H9 (cell line): ENCODE measurements around the gene ASB16. TPM values are rescaled to one million over a fixed set of nuclear protein-coding genes. Genes with fewer than 3 reads are reported as not detected.
A peak's percentile ranks its signal among the peaks of the same experiment; 100 is the strongest.
"Not testable (repeated sequence)": the region's sequence is repeated elsewhere in the genome, so short reads cannot be mapped to it uniquely, and the experiment has no call there.

Experiments
- DNase-seq: peaks from one replicate; pipeline ENCODE4 v3.0.0-alpha.2; 2017
- H2AFZ ChIP-seq: one replicate; pipeline ENCODE4 v1.6.1; 2013; ENCODE audit warnings: mild to moderate bottlenecking, low read length, control low read depth, moderate library complexity
- H2AK5ac ChIP-seq: 2 replicates; pipeline ENCODE4 v1.6.1; 2013; ENCODE audit warnings: low read length, control low read depth, mixed read lengths; ENCODE audit not compliant: insufficient read length
- H2BK120ac ChIP-seq: one replicate; pipeline ENCODE4 v1.6.1; 2013; ENCODE audit warnings: low read depth, mild to moderate bottlenecking, low read length, control low read depth, inconsistent platforms; ENCODE audit not compliant: poor library complexity, severe bottlenecking
- H2BK12ac ChIP-seq: 2 replicates; pipeline ENCODE4 v1.6.1; 2013; ENCODE audit warnings: low read length, control low read depth, mixed read lengths, low read depth; ENCODE audit not compliant: insufficient read length
- H2BK15ac ChIP-seq: 2 replicates; pipeline ENCODE4 v1.6.1; 2013; ENCODE audit warnings: low read depth, low read length, control low read depth
- H2BK20ac ChIP-seq: one replicate; pipeline ENCODE4 v1.6.1; 2013; ENCODE audit warnings: low read depth, mild to moderate bottlenecking, low read length, control low read depth, inconsistent platforms; ENCODE audit not compliant: poor library complexity, severe bottlenecking
- H2BK5ac ChIP-seq: 2 replicates; pipeline ENCODE4 v1.6.1; 2013; ENCODE audit warnings: low read length, control low read depth, mixed read lengths; ENCODE audit not compliant: insufficient read length
- H3K14ac ChIP-seq: 2 replicates; pipeline ENCODE4 v1.6.1; 2013; ENCODE audit warnings: low read length, control low read depth; ENCODE audit not compliant: insufficient read depth
- H3K18ac ChIP-seq: 2 replicates; pipeline ENCODE4 v1.6.1; 2013; ENCODE audit warnings: low read depth, mild to moderate bottlenecking, mixed read lengths, low read length, control low read depth; ENCODE audit not compliant: insufficient read length
- H3K23ac ChIP-seq: 2 replicates; pipeline ENCODE4 v1.6.1; 2013; ENCODE audit warnings: low read length, control low read depth, mixed read lengths, low read depth; ENCODE audit not compliant: insufficient read length
- H3K23me2 ChIP-seq: 2 replicates; pipeline ENCODE4 v1.6.1; 2013; ENCODE audit warnings: low read depth, mild to moderate bottlenecking, mixed read lengths, low read length, control low read depth; ENCODE audit not compliant: insufficient read length, poor library complexity, severe bottlenecking
- H3K27ac ChIP-seq: 2 replicates; pipeline ENCODE4 v1.5.1; 2013; ENCODE audit warnings: low read length, control low read depth, mixed read lengths, low read depth; ENCODE audit not compliant: insufficient read length
- H3K27me3 ChIP-seq: 2 replicates; pipeline ENCODE4 v1.6.1; 2013; ENCODE audit warnings: low read length, control low read depth, inconsistent platforms; ENCODE audit not compliant: insufficient read depth
- H3K4ac ChIP-seq: 2 replicates; pipeline ENCODE4 v1.6.1; 2013; ENCODE audit warnings: low read depth, mild to moderate bottlenecking, control low read depth, inconsistent platforms, low read length, moderate library complexity
- H3K4me1 ChIP-seq: 2 replicates; pipeline ENCODE4 v1.6.1; 2013; ENCODE audit warnings: low read length, control low read depth, inconsistent platforms; ENCODE audit not compliant: insufficient read depth
- H3K4me2 ChIP-seq: 2 replicates; pipeline ENCODE4 v1.6.1; 2013; ENCODE audit warnings: low read length, control low read depth, mixed read lengths; ENCODE audit not compliant: insufficient read length, insufficient read depth
- H3K56ac ChIP-seq: 2 replicates; pipeline ENCODE4 v1.6.1; 2013; ENCODE audit warnings: low read depth, mild to moderate bottlenecking, mixed read lengths, low read length, control low read depth; ENCODE audit not compliant: insufficient read length
- H3K79me1 ChIP-seq: 2 replicates; pipeline ENCODE4 v1.6.1; 2013; ENCODE audit warnings: low read depth, mild to moderate bottlenecking, moderate library complexity, low read length, control low read depth, inconsistent platforms; ENCODE audit not compliant: insufficient read depth, poor library complexity, severe bottlenecking
- H3K79me2 ChIP-seq: 2 replicates; pipeline ENCODE4 v1.6.1; 2013; ENCODE audit warnings: low read length, control low read depth, inconsistent platforms; ENCODE audit not compliant: insufficient read depth
- H3K9ac ChIP-seq: 2 replicates; pipeline ENCODE4 v1.6.1; 2013; ENCODE audit warnings: low read length, control low read depth, mixed read lengths; ENCODE audit not compliant: insufficient read length; ENCODE audit errors: extremely low read depth
- H3K9me3 ChIP-seq: one replicate; pipeline ENCODE4 v1.6.1; 2013; ENCODE audit warnings: low read depth, low read length, inconsistent platforms; ENCODE audit not compliant: control insufficient read depth
- H3T11ph ChIP-seq: one replicate; pipeline ENCODE4 v1.6.1; 2013; ENCODE audit warnings: mild to moderate bottlenecking, low read length, control low read depth, inconsistent platforms
- H4K20me1 ChIP-seq: one replicate; pipeline ENCODE4 v1.6.1; 2013; ENCODE audit not compliant: control insufficient read depth, insufficient read length, insufficient read depth
- H4K5ac ChIP-seq: 2 replicates; pipeline ENCODE4 v1.6.1; 2013; ENCODE audit warnings: low read depth, mild to moderate bottlenecking, mixed read lengths, low read length, control low read depth; ENCODE audit not compliant: insufficient read length
- H4K8ac ChIP-seq: replicated peaks from 2 replicates; pipeline ENCODE4 v1.6.1; 2013; ENCODE audit warnings: low read length, control low read depth, mixed read lengths, low read depth; ENCODE audit not compliant: insufficient read length
- H4K91ac ChIP-seq: 2 replicates; pipeline ENCODE4 v1.6.1; 2013; ENCODE audit warnings: low read depth, mild to moderate bottlenecking, moderate library complexity, mixed read lengths, low read length, control low read depth; ENCODE audit not compliant: insufficient read length
- H3K27ac Mint-ChIP-seq, 3 experiments: 2 replicates in 2 of 3; 3 replicates in 1 of 3; pipeline ENCODE4 v1.8.0; 2020 to 2021; ENCODE audit warnings: mixed read lengths in 3 of 3, mild to moderate bottlenecking in 1 of 3, moderate library complexity in 1 of 3
- H3K27me3 Mint-ChIP-seq: 2 replicates; pipeline ENCODE4 v1.8.0; 2021; ENCODE audit warnings: low read depth, mild to moderate bottlenecking, moderate library complexity, mixed read lengths
- H3K36me3 Mint-ChIP-seq, 3 experiments: 2 replicates in 2 of 3; 3 replicates in 1 of 3; pipeline ENCODE4 v1.8.0; 2020 to 2021; ENCODE audit warnings: low read depth in 3 of 3, mixed read lengths in 3 of 3; ENCODE audit not compliant: insufficient read depth in 1 of 3
- H3K4me1 Mint-ChIP-seq, 2 experiments: 2 replicates each; pipeline ENCODE4 v1.8.0; 2020; ENCODE audit warnings: mixed read lengths in 2 of 2
- H3K4me3 Mint-ChIP-seq, 2 experiments: 2 replicates in 1 of 2; 3 replicates in 1 of 2; pipeline ENCODE4 v1.8.0; 2020 to 2021; ENCODE audit warnings: mild to moderate bottlenecking in 2 of 2, mixed read lengths in 2 of 2, moderate library complexity in 1 of 2
- H3K9me3 Mint-ChIP-seq, 2 experiments: 2 replicates in 1 of 2; 3 replicates in 1 of 2; pipeline ENCODE4 v1.8.0; 2020; ENCODE audit warnings: mild to moderate bottlenecking in 2 of 2, mixed read lengths in 2 of 2, moderate library complexity in 1 of 2
- CTCF ChIP-seq: fragments of 200-600 bp; sonication (generic); conservative IDR thresholded peaks from 3 replicates; pipeline ENCODE4 v1.8.0; 2021; ENCODE audit warnings: antibody characterized with exemption, mild to moderate bottlenecking
- WGBS: extraction: QIAGEN DNeasy Blood & Tissue Kit; methylation state at CpG from one replicate; pipeline ENCODE4 v1.1.7; 2013; ENCODE audit warnings: missing lambda C conversion rate, low lambda C conversion rate, mixed read lengths; ENCODE audit not compliant: insufficient read length; ENCODE audit errors: extremely low coverage; 5-methylcytosine and 5-hydroxymethylcytosine counted together
- total RNA-seq: library from RNA; stranded (reverse); gene quantifications from 2 replicates; pipeline ENCODE4 v1.2.1, GENCODE V29; 2021

ASB16 gene
- total RNA-seq, 1 experiment from 2014 or later = 0.90 TPM

- no peak overlapping the region for H3K4me3 Mint-ChIP-seq
- H3K27me3 ChIP-seq = no peaks in the 10 kb centered on the region
Observed at GRCh38 chr17:44130693-44131349, 39.7 kb upstream of the ASB16 start.

GRCh38 chr17:44131372-44131771 is 39.1 kb upstream of the ASB16 start:
- not testable (repeated sequence) for H3K27ac Mint-ChIP-seq, H3K23me2 ChIP-seq, H3K9me3 Mint-ChIP-seq, H3K4me1 ChIP-seq, H3K18ac ChIP-seq, H2BK15ac ChIP-seq, H3K4me1 Mint-ChIP-seq, H2AK5ac ChIP-seq, H4K8ac ChIP-seq, H3K79me1 ChIP-seq, H3K9me3 ChIP-seq, H2BK12ac ChIP-seq, H3K14ac ChIP-seq, H2BK120ac ChIP-seq, H3K4ac ChIP-seq, H2BK5ac ChIP-seq, H3K27ac ChIP-seq, H2BK20ac ChIP-seq, H3K4me2 ChIP-seq, H3T11ph ChIP-seq, H3K56ac ChIP-seq, H4K5ac ChIP-seq, DNase-seq, H3K27me3 ChIP-seq, H3K36me3 Mint-ChIP-seq, H2AFZ ChIP-seq, H4K91ac ChIP-seq, H3K79me2 ChIP-seq, H3K4me3 Mint-ChIP-seq, H3K9ac ChIP-seq, H3K27me3 Mint-ChIP-seq, H4K20me1 ChIP-seq, H3K23ac ChIP-seq
- no CpG with 5 or more reads among the region's 12 CpGs for WGBS

More at GRCh38 chr17:44130693-44131349, 39.7 kb upstream of the ASB16 start:
- Mint-ChIP-seq H3K36me3 (no peaks in the 10 kb centered on the region), H3K27me3 (no peaks in the 10 kb centered on the region), H3K4me1 (no peaks in the 10 kb centered on the region), H3K9me3 (no peaks in the 10 kb centered on the region), H3K27ac (no peak overlapping the region; a peak in 1 of 7 replicates)
- Histone ChIP-seq H3K56ac (no peak overlapping the region), H2AK5ac (no peak overlapping the region), H2BK120ac (no peak overlapping the region), H4K5ac (no peak overlapping the region), H2BK20ac (no peak overlapping the region), H3K23ac (no peak overlapping the region), H4K8ac (no peak overlapping the region), H3K4me1 (no peaks in the 10 kb centered on the region), H4K91ac (no peak overlapping the region), H3K4me2 (no peak overlapping the region), H2BK12ac (no peak overlapping the region), H3K79me2 (no peaks in the 10 kb centered on the region), H3K9me3 (no peaks in the 10 kb centered on the region), H2BK5ac (no peak overlapping the region), H3K23me2 (no peaks in the 10 kb centered on the region), H3K4ac (no peak overlapping the region), H3K18ac (no peak overlapping the region), H4K20me1 (no peaks in the 10 kb centered on the region), H2AFZ (no peak overlapping the region), H3K79me1 (no peaks in the 10 kb centered on the region), H2BK15ac (0 out of 2 replicates have a peak overlapping the region, but pooled peaks have one; percentile 80), H3K14ac (no peak overlapping the region), H3K27ac (no peak overlapping the region), H3K9ac (no peak overlapping the region), H3T11ph (no peak overlapping the region)
- DNase-seq = no peak
- TF ChIP-seq CTCF = no peak
- WGBS = no CpG with 5 or more reads among the region's 5 CpGs
